Cardiac muscle cell (in vitro differentiated cells and primary cell): Measurements from ENCODE around the gene TK2. TPM values are rescaled to one million over a fixed set of nuclear protein-coding genes. Genes with fewer than 3 reads are reported as not detected.

ENCODE experiments used
- DNase-seq, 2 donors: peaks; one replicate each; pipeline versions ENCODE4 v3.0.0 to v3.0.0-alpha.2; 2010 to 2017; ENCODE audit warnings: low read depth in 1 of 2, low spot score in 1 of 2
- H3K27ac ChIP-seq: fragments of 200-600 bp; sonication (generic); 2 replicates; pipeline ENCODE4 v1.5.1; 2016
- H3K27me3 ChIP-seq: fragments of 200-600 bp; sonication (generic); 2 replicates; pipeline ENCODE4 v1.6.0; 2016; ENCODE audit warnings: control low read depth
- H3K36me3 ChIP-seq: fragments of 200-600 bp; sonication (generic); 2 replicates; pipeline ENCODE4 v1.5.1; 2016; ENCODE audit warnings: control low read depth
- H3K4me1 ChIP-seq: fragments of 200-600 bp; sonication (generic); 2 replicates; pipeline ENCODE4 v1.8.1; 2017; ENCODE audit warnings: low read depth, mild to moderate bottlenecking, mixed run types
- H3K4me3 ChIP-seq: fragments of 200-600 bp; sonication (generic); 2 replicates; pipeline ENCODE4 v1.5.1; 2016; ENCODE audit warnings: mild to moderate bottlenecking
- H3K9me3 ChIP-seq: fragments of 200-600 bp; sonication (generic); 2 replicates; pipeline ENCODE4 v1.5.1; 2017; ENCODE audit warnings: low read depth, mild to moderate bottlenecking, control low read depth
- CTCF ChIP-seq: IDR thresholded peaks from 2 replicates; pipeline ENCODE4 v1.5.1; 2012; ENCODE audit warnings: low read depth, mild to moderate bottlenecking, low read length
- polyA plus RNA-seq: library from polyadenylated mRNA; unstranded; fragments of >200 nt; fragmentation: Nextera tagmentation; extraction: Ambion mirVana; gene quantifications from 2 replicates; pipeline ENCODE4 v1.2.1, GENCODE V29; 2016
- total RNA-seq: library from RNA; depleted of rRNA; stranded (reverse); fragments of >200 nt; gene quantifications from 2 replicates; pipeline ENCODE4 v1.2.3, GENCODE V29; 2016

Gene TK2
- total and polyA plus RNA-seq, 2 experiments from 2014 or later = 19.8 to 20.9 TPM

- Histone ChIP-seq H3K36me3 (no peaks in the 10 kb centered on the region), H3K27me3 (no peaks in the 10 kb centered on the region), H3K27ac (no peak overlapping the region), H3K9me3 (no peaks in the 10 kb centered on the region), H3K4me3 (no peak overlapping the region), H3K4me1 (no peaks in the 10 kb centered on the region)
- TF ChIP-seq CTCF = no peak
- DNase-seq = no peak
These were observed 42.9 kb upstream of the TK2 start for GRCh38 chr16:66592814-66593213.

GRCh38 chr16:66592241-66592640, 42.3 kb upstream of the TK2 start:
- DNase-seq = no peak
- Histone ChIP-seq H3K27ac (no peak overlapping the region), H3K9me3 (no peaks in the 10 kb centered on the region), H3K36me3 (no peaks in the 10 kb centered on the region), H3K4me3 (no peak overlapping the region), H3K27me3 (no peaks in the 10 kb centered on the region), H3K4me1 (no peaks in the 10 kb centered on the region)
- no peak for TF ChIP-seq CTCF

GRCh38 chr16:66591018-66591417, 41.1 kb upstream of the TK2 start:
- no peak overlapping the region for H3K4me3 ChIP-seq
- no peaks in the 10 kb centered on the region for H3K36me3 ChIP-seq
- H3K4me1 ChIP-seq = no peaks in the 10 kb centered on the region
- no peak for DNase-seq
- no peaks in the 10 kb centered on the region for H3K27me3 ChIP-seq
- H3K9me3 ChIP-seq = no peaks in the 10 kb centered on the region
- H3K27ac ChIP-seq = no peak overlapping the region
- no peak for TF ChIP-seq CTCF

- Histone ChIP-seq H3K9me3 (no peaks in the 10 kb centered on the region), H3K27me3 (no peaks in the 10 kb centered on the region), H3K4me1 (no peaks in the 10 kb centered on the region), H3K4me3 (no peak overlapping the region), H3K36me3 (no peaks in the 10 kb centered on the region), H3K27ac (no peak overlapping the region)
- no peak for TF ChIP-seq CTCF
- DNase-seq = no peak
These were observed 40.4 kb upstream of the TK2 start for GRCh38 chr16:66590322-66590721.

GRCh38 chr16:66588981-66589713, 39.2 kb upstream of the TK2 start:
- Histone ChIP-seq H3K27me3 (no peaks in the 10 kb centered on the region), H3K4me1 (no peaks in the 10 kb centered on the region), H3K36me3 (no peaks in the 10 kb centered on the region), H3K27ac (no peak overlapping the region), H3K4me3 (no peak overlapping the region), H3K9me3 (no peaks in the 10 kb centered on the region)
- DNase-seq = peak in 1 of 2 donors; percentile 44
- peak; percentile 65 for TF ChIP-seq CTCF
